ENCODE measurements around the gene GRAMD2B.

GRAMD2B gene

DNA sequence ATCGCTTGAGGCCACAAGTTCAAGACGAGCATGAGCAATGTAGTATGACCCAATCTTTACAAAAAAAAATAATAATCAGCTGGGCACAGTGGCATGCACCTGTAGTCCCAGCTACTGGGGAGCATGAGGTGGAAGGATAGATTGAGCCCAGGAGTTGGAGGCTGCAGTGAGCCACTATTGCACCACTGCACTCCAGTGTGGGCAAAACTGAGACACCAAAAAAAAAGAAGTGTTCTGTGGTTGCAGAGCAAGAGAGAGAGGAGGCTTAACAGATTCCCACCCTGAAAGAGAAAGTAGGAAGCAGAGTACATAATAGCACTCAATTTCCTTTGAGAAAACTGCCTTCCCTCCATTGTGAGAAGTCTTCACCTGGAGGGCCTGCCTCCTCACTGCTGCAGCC is 119.2 kb downstream of the GRAMD2B start:
- no peak for DNase-seq (ENCODE audit: low read depth in 2 of 2)

GRCh38 chr5:126543009-126543408 is 119.8 kb downstream of the GRAMD2B start:
- no peak for DNase-seq (ENCODE audit: low read depth in 2 of 2)

DNA sequence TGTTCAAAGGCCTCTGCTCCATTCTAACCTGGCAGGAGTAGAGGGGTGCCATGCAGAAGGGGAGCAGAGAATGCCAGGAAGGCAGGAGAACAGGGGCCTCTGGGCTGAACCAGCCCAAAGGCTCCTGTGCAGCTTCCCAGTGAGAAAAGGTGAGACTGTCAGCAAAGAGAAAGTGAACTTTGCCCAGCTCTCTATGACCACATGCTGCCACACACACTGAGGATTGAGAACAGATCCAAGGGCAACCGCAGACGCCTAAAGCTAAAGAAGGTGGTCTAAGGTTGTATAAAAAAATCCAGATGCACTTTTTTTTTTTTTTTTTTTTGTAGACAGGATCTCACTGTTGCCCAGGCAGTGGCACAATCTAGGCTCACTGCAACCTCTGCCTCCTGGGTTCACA is 120.5 kb downstream of the GRAMD2B start:
- DNase-seq (ENCODE audit: low read depth in 2 of 2) = no peak

All from stimulated activated CD4-positive, alpha-beta T cell treated with anti-CD3 and anti-CD28 coated beads, Interleukin-1b, Interleukin-23, amount 100 ng/mL, for 4 hours (primary cell).